Activated CD8-positive, alpha-beta memory T cell treated with anti-CD3 and anti-CD28 coated beads, Interleukin-2, amount 50 U/mL, for 48 hours (primary cell): ENCODE measurements around the gene HIVEP3.

Experiments used
- DNase-seq: peaks from one replicate; pipeline ENCODE4 v3.0.0-alpha.2; 2020

Gene HIVEP3

DNA sequence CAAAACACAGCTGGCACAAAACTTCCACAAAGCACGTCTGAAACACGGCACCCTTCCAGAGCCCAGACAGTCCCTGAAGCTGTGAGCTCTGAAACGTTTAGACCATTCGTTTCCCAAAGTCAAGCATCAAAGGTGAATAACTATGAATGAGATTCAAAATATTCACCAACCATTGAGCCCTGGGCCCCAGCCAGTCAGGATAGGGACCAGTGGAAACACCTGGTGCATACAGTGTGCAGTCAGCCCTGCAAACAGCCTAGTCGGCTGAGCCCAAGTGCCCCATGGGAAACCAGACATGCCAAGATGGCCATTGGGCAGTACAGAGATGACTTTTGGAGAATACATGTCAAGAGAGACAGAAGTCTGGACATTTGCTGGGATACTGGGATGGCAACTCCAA lies 343.9 kb downstream of the HIVEP3 start:
- DNase-seq = no peak

DNA sequence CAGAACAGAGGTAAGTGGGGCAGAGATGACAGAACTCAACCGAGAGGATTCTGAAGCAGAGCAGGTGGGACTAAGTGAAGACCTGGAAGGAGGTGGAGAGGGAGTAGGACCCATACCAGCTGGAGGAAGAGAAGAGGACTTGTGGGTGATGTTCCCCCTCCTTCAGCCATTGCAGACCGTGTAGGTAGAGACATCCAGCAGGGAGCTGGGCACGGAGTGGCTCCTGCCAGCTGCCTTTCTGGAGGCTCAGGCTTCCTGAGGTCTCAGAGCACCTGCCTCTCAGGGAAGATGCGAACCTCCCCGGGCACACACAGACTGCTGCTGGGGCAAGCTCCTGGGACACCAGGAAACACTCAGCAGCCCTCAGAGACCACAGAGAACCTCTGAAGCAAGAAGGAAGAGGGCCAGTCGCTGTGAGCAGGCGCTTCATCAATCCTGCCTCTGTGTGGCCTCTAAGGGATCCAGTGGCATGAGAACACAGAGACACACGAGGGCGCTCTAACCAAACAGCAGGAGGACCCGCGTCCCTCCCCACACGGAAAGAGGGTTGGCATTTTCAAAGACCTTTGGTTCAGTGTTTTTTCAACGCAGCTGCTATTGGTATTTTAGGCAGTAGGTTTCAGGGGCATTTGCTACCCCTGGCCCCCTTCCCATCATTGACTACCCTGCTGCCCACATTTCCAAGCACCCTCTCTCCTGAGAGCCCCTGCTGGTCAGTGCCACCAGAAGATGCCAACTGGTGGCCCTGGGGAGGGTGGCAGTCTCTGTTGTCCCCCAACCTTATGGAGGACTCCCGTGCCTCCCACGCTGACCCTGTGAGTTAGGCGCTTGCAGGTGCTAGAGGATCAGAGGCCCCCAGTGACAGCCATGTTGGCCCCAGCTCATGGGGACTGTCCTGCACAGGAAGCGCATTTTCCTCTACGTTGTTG lies 344.7 kb downstream of the HIVEP3 start:
- DNase-seq = peak; percentile 86

DNA sequence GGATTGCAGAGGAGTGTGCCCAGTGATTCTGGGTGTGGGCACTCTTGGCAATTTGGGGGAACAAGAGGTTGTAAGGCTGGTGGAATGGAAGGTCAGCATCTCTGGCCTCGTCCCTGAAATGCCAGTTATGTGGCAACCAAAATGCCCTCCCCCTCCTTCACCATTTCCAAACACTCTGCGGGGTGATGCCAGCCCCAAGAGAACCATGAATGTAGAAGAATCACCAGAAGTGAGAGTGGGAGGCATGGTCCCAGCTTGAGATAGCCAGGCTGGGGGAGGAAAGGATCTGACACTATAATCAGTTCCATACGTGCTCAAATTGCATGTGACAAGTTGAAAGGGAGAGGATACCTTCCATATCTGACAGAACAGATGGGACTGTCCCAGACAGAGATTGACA lies 345.5 kb downstream of the HIVEP3 start:
- no peak for DNase-seq

DNA sequence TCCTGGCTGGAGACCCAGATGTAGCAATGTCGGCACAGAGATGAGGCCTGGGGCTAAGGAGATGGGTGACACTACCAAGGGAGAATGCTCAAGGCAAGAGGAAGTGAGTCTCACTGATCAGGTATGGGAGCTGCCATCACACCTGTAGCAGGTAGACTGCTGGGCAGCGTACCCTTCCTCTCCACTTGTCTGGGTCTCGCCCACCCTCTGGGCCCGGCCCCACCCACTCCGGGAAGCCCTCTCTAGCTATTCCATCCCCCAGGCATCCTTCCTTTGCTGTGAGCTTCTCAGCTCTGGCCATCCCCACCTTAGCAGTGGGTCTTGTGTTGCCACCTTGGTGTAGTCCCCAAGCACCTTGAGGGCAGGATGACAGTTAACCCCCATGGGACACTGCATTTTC lies 346.5 kb downstream of the HIVEP3 start:
- DNase-seq = no peak

DNA sequence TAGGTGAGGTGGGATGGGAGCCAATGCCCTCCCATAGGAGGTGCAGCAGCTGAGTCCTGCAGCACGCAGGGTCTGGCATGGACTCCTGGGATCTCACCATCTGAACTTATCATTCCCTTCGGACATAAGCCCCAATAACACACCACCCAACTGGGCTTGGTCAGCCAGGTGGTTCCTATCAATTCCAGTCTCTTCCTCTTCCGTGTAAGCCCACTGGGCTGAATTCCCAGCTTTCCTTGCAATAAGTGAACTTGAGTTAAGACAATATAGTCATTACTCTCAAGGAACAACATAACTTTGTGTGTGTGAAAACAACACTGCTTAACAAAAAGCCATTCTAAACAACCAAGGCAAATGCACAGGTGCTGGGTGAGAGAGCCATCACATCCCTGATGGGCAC lies 347.7 kb downstream of the HIVEP3 start:
- no peak for DNase-seq

DNA sequence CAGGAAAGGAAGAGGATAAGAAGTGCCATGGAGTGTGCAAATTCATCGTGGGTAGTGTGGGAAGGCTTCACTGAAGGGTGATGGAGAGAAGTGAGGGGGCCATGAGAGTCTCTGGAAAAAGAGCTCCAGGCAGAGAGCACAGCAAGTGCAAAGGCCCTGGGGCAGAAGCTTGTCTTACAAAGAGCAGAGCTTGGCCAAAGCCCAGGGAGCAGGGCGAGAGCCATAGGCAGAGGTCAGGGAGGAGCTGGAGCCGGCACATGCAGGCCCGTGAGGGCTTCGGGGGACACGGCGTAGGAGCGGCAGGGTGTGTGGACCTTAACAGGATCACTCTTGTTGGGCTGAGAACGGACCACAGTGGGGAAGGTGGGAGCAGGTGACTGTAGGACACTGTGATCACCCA lies 350.5 kb downstream of the HIVEP3 start:
- peak; percentile 50 for DNase-seq

DNA sequence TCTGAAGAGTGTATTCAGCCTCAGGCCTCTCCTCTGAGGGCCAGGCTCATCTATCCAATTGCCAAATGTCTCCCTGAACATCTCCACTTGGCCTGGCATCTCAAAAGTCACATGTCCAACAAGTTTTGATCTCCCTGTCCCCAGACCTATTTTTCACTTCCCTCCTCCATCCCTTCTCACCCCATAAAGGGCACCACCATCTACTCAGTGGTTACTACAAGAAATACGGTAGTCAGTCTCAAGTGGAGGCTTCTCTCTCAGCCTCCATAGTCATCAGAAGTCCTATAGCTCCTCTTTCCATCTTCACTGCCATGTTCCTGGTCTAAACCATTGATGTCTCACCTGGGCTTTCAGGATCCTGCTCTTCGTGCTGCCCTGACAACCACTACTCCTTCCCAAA lies 351.8 kb downstream of the HIVEP3 start:
- DNase-seq = no peak

DNA sequence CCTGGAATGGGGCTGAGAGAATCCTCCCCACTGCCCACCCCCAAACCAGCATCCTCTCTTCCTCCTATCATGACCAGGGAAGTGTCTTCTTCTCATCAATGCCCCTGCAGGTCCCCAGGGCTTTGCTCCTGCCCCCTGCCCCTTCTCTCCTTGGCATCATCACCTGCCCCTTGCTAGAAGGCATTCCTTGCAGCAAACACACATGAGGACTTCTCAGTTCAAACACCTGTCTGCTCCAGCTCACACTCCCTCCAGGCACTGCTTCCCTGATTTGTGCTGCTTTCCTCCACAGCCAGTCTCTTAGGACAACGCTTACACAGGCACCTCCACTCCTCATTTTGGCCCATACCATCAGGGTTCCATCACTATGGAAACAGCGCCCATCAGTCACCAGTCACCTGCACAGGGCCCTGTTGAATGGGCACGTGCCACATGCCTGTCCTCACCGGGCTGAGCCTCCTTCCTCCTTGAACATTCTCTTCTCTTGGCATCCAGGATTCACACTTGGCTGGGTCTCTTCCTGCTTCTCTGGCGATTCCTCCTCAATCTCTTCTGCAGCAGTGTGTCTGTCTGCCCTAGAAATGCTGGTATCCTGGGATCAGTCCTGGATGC lies 352.3 kb downstream of the HIVEP3 start:
- peak; percentile 41 for DNase-seq

DNA sequence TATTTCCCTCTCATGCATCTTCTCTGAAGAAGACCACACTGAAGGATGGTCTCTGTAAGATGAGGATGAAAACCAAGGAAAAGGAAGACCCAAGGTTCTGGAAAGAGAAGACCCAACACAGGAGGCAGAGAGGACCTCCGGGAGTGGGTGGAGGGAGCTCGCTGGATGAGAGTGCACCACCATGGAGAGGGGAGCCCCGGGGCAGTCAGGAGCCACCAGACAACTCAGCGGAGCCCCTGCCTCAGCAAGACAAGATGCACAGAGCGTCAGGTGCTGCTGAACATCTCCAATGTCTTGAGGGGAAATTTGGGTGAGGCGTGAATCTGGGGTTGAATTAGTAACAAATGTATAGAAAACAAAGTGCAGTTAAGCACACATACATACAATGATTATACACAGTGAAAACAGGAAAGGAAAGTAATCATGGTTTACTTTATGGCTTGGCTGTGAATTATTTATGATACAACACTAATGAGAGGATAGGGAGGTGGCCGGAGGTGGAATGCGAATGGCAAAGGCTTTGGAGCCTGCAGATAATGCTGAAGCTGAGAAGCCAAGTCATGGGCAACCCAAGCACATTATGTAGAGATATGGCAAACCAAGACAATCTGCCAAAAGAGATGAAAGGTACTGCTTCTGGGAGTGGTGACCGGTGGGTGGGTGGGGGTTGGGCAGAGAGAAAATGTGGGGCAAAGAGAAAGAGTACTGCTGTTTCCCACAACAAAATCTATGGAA lies 353.8 kb downstream of the HIVEP3 start:
- no peak for DNase-seq

DNA sequence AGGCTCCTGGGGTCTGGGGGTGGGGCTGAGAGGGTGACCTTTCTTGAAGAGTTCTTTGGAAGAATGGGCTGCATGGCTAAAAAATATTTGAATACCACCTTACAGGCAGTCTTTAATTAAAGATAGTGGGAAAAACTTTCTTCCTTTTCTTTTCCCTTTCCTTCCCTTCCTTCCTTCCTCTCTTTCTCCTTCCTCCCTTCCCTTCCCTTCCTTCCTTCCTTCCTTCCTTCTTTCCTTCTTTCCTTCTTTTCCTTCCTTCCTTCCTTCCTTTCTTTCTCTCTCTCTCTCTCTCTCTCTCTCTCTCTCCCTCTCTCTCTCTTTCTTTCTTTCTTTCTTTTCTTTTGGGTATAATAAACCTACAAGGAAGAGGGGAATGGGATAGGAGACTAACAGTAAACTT lies 356.4 kb downstream of the HIVEP3 start:
- no peak for DNase-seq

DNA sequence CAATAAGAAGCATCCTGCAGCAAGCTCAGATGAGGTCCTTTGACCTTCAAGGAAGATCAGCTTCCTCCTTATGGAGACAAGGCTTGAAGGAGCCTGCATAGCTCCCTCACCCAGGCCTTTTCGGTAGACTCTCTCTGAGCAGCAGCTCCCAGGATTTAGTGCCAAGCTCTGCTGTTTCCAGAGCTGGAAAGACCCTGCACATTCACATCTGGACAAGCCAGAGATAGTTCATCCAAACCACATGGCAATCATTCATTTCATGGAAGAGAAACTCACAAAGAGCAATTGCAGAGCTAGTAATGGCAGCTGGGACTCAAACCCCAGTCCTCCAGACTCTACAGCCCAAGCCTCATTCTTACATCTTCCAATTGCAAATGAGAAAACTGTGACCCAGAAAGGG lies 357.8 kb downstream of the HIVEP3 start:
- DNase-seq = peak; percentile 40

DNA sequence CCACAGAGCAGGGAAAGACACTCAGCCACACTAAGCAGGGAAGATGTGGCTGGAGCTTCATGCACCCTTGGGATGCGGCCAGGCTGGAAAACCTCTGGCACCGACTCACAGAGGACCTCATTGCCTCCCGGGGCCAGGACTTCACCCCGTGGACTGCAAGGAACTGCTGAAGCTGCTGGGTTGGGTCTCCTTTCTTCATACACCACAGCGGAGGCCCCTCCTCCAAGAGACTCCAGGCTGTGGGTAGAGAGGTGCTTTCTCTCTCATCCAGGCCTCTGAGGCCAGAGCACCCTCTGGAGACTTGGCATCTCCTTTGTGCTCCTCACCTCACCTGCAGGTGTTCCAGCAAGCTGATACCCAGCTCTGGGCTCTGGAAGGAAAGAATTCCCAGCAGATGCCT lies 358.2 kb downstream of the HIVEP3 start:
- no peak for DNase-seq

DNA sequence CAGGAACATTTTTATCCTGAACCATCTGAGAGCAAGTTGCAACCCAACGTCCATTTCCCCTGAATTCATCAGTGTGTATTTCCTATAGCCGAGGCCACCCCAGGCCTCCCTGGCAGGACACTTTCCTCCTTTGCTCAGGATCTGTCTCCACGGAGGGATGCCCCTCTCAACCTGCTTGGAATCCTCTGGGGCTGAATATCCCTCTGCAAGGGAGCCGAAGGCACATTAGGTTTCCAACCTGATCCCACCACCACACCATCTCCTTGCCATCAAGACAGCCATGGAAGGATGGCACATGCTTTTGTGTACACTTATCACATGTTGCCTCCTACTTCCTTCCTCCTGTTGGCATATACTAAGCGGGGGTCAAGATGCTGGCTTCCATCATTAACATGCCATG lies 359.4 kb downstream of the HIVEP3 start:
- DNase-seq = no peak

DNA sequence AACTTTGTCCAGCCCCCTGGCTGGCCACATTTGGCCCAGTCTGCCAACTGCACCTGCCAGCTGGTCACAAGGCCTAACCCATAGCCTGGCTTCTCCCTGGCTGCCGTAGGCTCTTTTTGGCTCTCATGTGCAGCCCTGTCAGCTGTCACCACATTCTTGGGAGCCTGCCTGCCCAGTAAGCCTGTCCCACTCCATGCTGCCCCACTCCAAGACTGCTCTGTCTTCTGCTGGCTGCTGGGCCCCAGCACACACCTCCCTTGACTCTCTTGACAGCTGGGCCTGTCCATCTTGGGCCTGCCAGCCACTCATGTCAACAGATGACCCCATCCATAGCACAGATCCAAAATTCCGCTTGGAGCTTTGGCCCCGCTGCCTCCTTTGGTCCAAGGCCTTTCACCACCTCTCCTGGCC lies 360.0 kb downstream of the HIVEP3 start:
- DNase-seq = peak; percentile 50

DNA sequence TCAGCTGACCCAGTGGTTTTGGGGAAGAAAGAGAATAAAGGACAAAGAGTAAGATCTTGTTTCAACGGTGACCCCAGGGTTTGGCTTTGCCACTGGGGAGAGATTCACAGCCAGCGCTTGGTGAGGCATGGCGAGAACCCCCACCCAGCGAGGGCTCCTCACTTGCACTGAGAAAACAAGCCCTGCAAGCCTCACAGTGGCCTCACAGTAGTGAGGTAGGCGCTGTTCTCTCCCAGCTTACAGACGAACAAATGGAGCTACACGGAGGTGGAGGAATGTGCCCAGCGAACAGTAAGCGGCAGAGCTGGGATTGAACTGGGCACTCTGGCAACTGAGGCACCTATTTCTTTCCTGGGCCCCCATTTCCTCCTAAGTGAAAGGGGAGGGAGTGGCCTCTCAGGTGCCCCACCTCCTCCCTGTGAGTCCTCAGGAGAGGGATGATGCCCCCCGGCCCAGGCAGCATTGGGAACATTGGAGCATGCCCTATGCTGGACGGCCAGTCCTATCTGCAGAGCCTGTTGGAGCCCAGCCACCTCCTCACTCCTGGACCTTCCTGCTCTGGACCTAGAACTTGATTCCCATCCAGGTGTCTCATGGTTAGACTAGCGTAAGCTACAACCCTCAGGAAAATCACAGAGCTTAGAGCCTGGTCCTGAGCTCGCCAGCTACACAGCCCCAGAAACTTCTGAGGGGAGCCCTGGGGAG lies 360.8 kb downstream of the HIVEP3 start:
- DNase-seq = peak; percentile 46

DNA sequence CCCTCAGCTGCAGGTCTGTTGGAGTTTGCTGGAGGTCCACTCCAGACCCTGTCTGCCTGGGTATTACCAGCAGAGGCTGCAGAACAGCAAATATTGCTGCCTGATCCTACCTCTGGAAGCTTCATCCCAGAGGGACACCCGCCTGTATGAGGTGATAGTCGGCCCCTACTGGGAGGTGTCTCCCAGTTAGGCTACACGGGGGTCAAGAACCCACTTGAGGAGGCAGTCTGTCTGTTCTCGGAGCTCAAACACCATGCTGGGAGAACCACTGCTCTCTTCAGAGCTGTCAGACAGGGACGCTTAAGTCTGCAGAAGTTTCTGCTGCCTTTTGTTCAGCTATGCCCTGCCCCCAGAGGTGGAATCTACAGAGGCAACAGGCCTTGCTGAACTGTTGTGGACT lies 364.0 kb downstream of the HIVEP3 start:
- peak; percentile 35 for DNase-seq

DNA sequence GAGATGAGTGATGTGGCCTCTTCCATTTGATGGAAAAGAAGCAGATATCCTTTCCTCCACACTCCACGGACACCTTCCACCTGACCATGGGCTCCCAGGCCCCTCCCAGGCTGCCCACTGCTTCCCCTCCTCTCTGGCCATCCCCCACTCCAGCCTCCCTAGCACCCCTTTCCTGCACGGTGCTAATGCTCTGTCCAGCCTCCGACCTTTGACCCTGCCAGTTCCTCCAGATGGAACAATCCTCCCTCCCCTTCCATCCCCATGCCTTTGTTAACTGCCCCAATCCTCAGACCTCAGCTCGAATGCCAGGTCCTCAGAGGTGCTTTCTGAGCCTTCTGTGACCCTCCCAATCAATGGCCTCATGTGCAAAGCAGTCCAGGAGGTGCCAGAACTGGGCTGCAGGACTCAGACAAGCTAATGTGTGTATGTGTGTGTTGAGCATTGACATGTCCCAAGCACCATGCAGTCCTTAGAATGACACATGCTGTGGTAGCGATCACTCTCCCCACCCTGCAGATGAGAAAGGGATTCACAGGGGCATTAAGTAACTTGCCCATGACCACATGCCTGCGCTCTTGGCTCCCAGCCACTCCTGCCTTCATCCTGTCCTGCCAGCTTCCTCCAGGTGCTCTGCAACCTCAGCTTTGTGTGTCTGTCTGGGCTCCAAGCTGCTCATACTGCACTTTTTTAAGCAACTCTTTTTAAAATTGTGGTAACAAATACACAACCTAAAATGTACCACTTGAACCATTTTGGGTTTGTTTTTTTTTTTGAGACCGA lies 370.8 kb downstream of the HIVEP3 start:
- no peak for DNase-seq

DNA sequence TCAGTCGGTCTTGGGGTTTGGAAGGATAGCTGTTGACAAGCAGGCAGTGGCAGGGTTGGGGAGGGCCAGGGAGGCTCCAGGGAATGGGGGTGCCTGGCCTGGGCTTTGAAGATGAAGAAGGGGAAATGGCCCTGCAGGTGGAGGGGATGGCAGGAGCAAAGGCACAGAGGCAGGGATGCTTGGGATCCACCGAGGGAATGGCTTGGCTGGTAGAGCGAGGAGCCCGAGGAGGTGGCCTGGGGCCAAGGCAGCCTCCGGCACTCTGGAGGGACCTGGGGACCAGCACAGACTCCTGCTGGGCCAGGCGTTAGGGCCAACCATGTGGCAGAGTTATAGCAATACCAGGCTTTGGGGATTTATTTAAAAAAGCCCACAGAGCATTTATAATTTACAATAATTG lies 371.4 kb downstream of the HIVEP3 start:
- DNase-seq = no peak

DNA sequence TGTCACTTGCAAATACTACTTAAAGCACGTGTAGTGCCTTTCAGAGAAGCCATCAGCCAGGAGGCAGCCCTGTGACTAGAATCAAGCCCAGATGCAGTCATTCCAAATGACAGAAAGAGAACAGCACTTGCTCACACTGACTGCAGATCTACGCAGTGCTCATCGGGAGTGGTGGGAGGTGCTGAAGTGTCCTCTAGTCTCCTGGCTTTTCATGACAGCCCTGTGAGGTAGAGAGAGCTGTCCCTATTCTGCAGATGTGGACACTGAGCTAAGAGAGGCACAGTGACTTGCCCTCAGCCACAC lies 371.9 kb downstream of the HIVEP3 start:
- DNase-seq = no peak

DNA sequence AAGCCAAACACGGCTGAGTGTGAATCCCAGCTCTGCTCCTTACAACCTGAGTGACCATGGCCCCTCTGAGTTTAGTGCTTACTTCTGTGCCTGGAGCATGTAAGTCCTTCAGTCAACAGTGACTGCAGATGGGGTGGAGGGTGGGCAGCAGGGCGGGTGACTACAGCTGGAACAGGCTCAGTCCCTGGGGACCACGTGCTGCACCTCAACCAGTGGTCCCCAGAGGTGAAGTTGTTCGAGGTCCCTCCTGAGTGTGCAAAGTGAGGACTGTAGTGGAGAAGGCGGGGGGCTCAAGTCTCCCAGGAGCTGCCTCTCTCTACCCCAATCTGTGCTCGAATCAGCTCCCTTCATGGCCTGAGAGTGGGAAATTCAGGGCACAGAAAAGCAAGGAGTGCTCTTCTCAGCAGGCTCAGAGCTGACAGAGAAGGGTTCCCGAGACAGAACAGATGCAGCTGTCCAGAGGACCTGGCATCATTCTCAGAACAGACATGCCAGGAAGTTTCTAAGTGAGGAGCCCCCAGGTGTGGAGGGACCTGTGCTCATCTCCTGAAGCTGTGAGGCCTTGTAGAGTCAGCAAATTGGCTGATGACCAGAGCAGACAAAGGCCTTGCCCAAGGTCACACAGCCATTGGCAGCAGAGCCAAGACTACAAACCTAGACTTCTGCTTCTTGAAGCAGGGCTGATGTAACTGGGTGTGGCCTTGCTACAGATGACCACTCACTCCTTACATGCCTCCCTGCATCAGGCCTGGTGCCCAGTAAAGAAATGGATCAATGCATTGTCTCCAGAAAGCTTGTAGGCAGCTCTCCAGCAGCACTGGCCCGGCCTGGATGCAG lies 372.5 kb downstream of the HIVEP3 start:
- no peak for DNase-seq

DNA sequence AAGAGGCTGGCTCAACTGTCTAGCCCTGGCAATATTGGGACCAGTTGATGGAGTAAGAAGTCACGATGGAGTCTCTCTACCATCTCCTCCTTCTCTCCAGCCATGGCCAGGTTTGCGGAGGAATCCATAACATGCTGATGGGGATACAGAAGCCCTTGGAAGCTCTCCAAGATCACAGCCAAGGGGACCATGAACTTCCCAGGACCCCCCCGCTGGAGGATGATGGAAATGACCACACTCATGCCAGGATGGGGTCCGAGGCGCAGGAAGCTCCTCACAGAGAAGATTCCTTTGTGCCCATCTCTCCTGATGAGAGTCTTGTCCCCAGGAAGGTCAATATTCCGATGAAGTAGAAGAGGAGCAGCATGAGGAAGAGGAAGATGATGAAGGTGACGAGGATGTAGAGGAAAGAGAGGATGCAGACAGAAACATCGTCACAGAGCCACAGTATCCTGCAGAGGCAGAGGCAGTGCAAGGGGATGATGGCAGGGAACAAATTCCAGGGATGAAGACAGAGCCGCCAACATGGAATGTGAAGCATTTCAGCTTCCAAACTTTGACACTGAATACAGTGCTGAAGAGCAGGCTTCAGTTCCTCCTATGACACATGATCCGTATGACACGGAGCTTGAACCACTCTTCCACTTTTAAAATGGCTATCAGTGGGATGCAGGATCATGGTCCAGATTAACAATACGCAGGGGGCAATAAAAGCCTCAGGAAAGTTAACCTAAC lies 376.4 kb downstream of the HIVEP3 start:
- DNase-seq = no peak
